Superior temporal gyrus (tissue), 1 donor: ENCODE data around the gene COLEC12.

Source experiments
- DNase-seq: peaks from one replicate; pipeline ENCODE4 v3.0.0-alpha.2; 2016; ENCODE audit errors: extremely low spot score

Gene COLEC12

GRCh38 chr18:475202-476031 is 25.1 kb downstream of the COLEC12 start:
- DNase-seq = no peak

- DNase-seq = no peak
Measured at GRCh38 chr18:474416-474815, 26.1 kb downstream of the COLEC12 start.

GRCh38 chr18:473802-474201 is 26.7 kb downstream of the COLEC12 start:
- no peak for DNase-seq

- no peak for DNase-seq
Measured at GRCh38 chr18:471716-472115, 28.8 kb downstream of the COLEC12 start.

- no peak for DNase-seq
Measured at GRCh38 chr18:470661-471501, 29.6 kb downstream of the COLEC12 start.

- DNase-seq = no peak
Measured at GRCh38 chr18:468955-469790, 31.3 kb downstream of the COLEC12 start.

GRCh38 chr18:463827-464541 is 36.5 kb downstream of the COLEC12 start:
- no peak for DNase-seq

- no peak for DNase-seq
Measured at GRCh38 chr18:463403-463802, 37.1 kb downstream of the COLEC12 start.

GRCh38 chr18:461762-462161 is 38.7 kb downstream of the COLEC12 start:
- DNase-seq = no peak

- no peak for DNase-seq
Measured at GRCh38 chr18:460791-461190, 39.7 kb downstream of the COLEC12 start.

- DNase-seq = no peak
Measured at GRCh38 chr18:459814-460593, 40.5 kb downstream of the COLEC12 start.

GRCh38 chr18:457521-458412 is 42.7 kb downstream of the COLEC12 start:
- no peak for DNase-seq

GRCh38 chr18:457140-457519 is 43.4 kb downstream of the COLEC12 start:
- DNase-seq = no peak

- no peak for DNase-seq
Measured at GRCh38 chr18:456361-457139, 44.0 kb downstream of the COLEC12 start.

GRCh38 chr18:453400-453799 is 47.1 kb downstream of the COLEC12 start:
- no peak for DNase-seq

GRCh38 chr18:452816-453215 is 47.7 kb downstream of the COLEC12 start:
- DNase-seq = no peak

GRCh38 chr18:449374-449773 is 51.1 kb downstream of the COLEC12 start:
- no peak for DNase-seq

- DNase-seq = no peak
Measured at GRCh38 chr18:448116-448790, 52.2 kb downstream of the COLEC12 start.
